HG03457 (cell line): ENCODE data around the gene PRPSAP2.
"Not testable (repeated sequence)": the region's sequence is repeated elsewhere in the genome, so short reads cannot be mapped to it uniquely, and the experiment has no call there.

Experiments
- ATAC-seq: cut with Tn5 transposase; IDR thresholded peaks from one replicate; pipeline ENCODE4 v1.9.1; 2021; ENCODE audit warnings: moderate number of reproducible peaks; ENCODE audit not compliant: unreplicated experiment

The PRPSAP2 gene

GRCh38 chr17:18857864-18858566 is at the start of gene PRPSAP2:
TSS of gene PRPSAP2 (plus strand) at chr17:18858131. CDS start at chr17:18865834, 7,703 bp downstream.
- ATAC-seq: peak; percentile 35

- ATAC-seq: not testable (repeated sequence)
These were observed 42.0 kb upstream of the PRPSAP2 start for GRCh38 chr17:18815924-18816323.

GRCh38 chr17:18816489-18817371 is 41.2 kb upstream of the PRPSAP2 start:
- ATAC-seq: not testable (repeated sequence)

GRCh38 chr17:18821430-18821829 is 36.5 kb upstream of the PRPSAP2 start:
- not testable (repeated sequence) for ATAC-seq

GRCh38 chr17:18827613-18828012 is 30.3 kb upstream of the PRPSAP2 start:
- not testable (repeated sequence) for ATAC-seq

- no peak for ATAC-seq
These were observed 9.4 kb upstream of the PRPSAP2 start for GRCh38 chr17:18848501-18848900.

- no peak for ATAC-seq
These were observed 7.3 kb upstream of the PRPSAP2 start for GRCh38 chr17:18850679-18851078.

GRCh38 chr17:18851201-18851600 is 6.7 kb upstream of the PRPSAP2 start:
- ATAC-seq: no peak

GRCh38 chr17:18854956-18855355 is 3.0 kb upstream of the PRPSAP2 start:
- no peak for ATAC-seq

- peak; percentile 54 for ATAC-seq
These were observed 1.9 kb upstream of the PRPSAP2 start for GRCh38 chr17:18855831-18856569.

- no peak for ATAC-seq
These were observed 1.4 kb upstream of the PRPSAP2 start for GRCh38 chr17:18856570-18856915.

- ATAC-seq: no peak
These were observed 775 bp downstream of the PRPSAP2 start for GRCh38 chr17:18858567-18859245.

GRCh38 chr17:18859256-18859655 is 1.3 kb downstream of the PRPSAP2 start:
- no peak for ATAC-seq

GRCh38 chr17:18860161-18860972 is 2.4 kb downstream of the PRPSAP2 start:
- no peak for ATAC-seq

- no peak for ATAC-seq
These were observed 4.1 kb downstream of the PRPSAP2 start for GRCh38 chr17:18862011-18862410.

- ATAC-seq: not testable (repeated sequence)
These were observed 7.1 kb downstream of the PRPSAP2 start for GRCh38 chr17:18864996-18865395.

- ATAC-seq: no peak
These were observed 9.2 kb downstream of the PRPSAP2 start for GRCh38 chr17:18866866-18867813.

GRCh38 chr17:18877104-18877645 is 19.2 kb downstream of the PRPSAP2 start:
- ATAC-seq: no peak
